ENCODE data around the gene GPR4.
A peak's percentile ranks its signal among the peaks of the same experiment; 100 is the strongest.
"Not testable (repeated sequence)": the region's sequence is repeated elsewhere in the genome, so short reads cannot be mapped to it uniquely, and the experiment has no call there.

Gene GPR4

GRCh38 chr19:45601524-45602374, at the start of gene GPR4:
Gene GPR4 (minus strand): TSS chr19:45602212. CDS start chr19:45591866, 10,346 bp downstream.
- no peak for DNase-seq (ENCODE audit: low spot score)

- no peak for DNase-seq (ENCODE audit: low spot score)
Observed at GRCh38 chr19:45650722-45651121, 48.7 kb upstream of the GPR4 start.

GRCh38 chr19:45646345-45646698, 44.3 kb upstream of the GPR4 start:
- DNase-seq (ENCODE audit: low spot score) = no peak

GRCh38 chr19:45645631-45646344, 43.8 kb upstream of the GPR4 start:
- peak; percentile 91 for DNase-seq (ENCODE audit: low spot score)

- no peak for DNase-seq (ENCODE audit: low spot score)
Observed at GRCh38 chr19:45645068-45645630, 43.1 kb upstream of the GPR4 start.

GRCh38 chr19:45643927-45644771, 42.1 kb upstream of the GPR4 start:
- DNase-seq (ENCODE audit: low spot score) = no peak

GRCh38 chr19:45643024-45643926, 41.3 kb upstream of the GPR4 start:
- DNase-seq (ENCODE audit: low spot score) = peak; percentile 87

- DNase-seq (ENCODE audit: low spot score) = peak; percentile 99
Observed at GRCh38 chr19:45641274-45642105, 39.5 kb upstream of the GPR4 start.

GRCh38 chr19:45640849-45641273, 38.8 kb upstream of the GPR4 start:
- peak; percentile 64 for DNase-seq (ENCODE audit: low spot score)

GRCh38 chr19:45638930-45639729, 37.1 kb upstream of the GPR4 start, which contains the start of gene EML2:
Gene EML2 (minus strand): TSS chr19:45639397. CDS start chr19:45639376, 21 bp downstream.
- DNase-seq (ENCODE audit: low spot score) = peak; percentile 20

GRCh38 chr19:45637890-45638667, 36.1 kb upstream of the GPR4 start:
- DNase-seq (ENCODE audit: low spot score) = no peak

- DNase-seq (ENCODE audit: low spot score) = no peak
Observed at GRCh38 chr19:45636902-45637301, 34.9 kb upstream of the GPR4 start.

- no peak for DNase-seq (ENCODE audit: low spot score)
Observed at GRCh38 chr19:45636275-45636674, 34.3 kb upstream of the GPR4 start.

GRCh38 chr19:45632468-45633196, 30.6 kb upstream of the GPR4 start:
- DNase-seq (ENCODE audit: low spot score) = peak; percentile 93

GRCh38 chr19:45630463-45630862, 28.5 kb upstream of the GPR4 start:
- DNase-seq (ENCODE audit: low spot score) = peak; percentile 98

- no peak for DNase-seq (ENCODE audit: low spot score)
Observed at GRCh38 chr19:45629704-45630103, 27.7 kb upstream of the GPR4 start.

- not testable (repeated sequence) for DNase-seq (ENCODE audit: low spot score)
Observed at GRCh38 chr19:45628219-45628618, 26.2 kb upstream of the GPR4 start.

- no peak for DNase-seq (ENCODE audit: low spot score)
Observed at GRCh38 chr19:45623984-45624383, 22.0 kb upstream of the GPR4 start.

Measured in SW480 (cell line).